T-helper 1 cell treated with Interleukin-12 subunit alpha and Interleukin-12 subunit beta and Interleukin-4 antibody, amounts not matched to agents 30 μg/mL and 1 μg/mL, for 36 hours (primary cell): ENCODE data around the gene DNAH10.
"Not testable (repeated sequence)": the region's sequence is repeated elsewhere in the genome, so short reads cannot be mapped to it uniquely, and the experiment has no call there.

Experiments
- H3K27ac Mint-ChIP-seq: one replicate; pipeline ENCODE4 v1.8.0; 2021; ENCODE audit warnings: mild to moderate bottlenecking, mixed read lengths
- H3K27me3 Mint-ChIP-seq: one replicate; pipeline ENCODE4 v1.8.0; 2021; ENCODE audit warnings: low read depth, mixed read lengths
- H3K36me3 Mint-ChIP-seq: one replicate; pipeline ENCODE4 v1.8.0; 2021; ENCODE audit warnings: low read depth, mixed read lengths
- H3K4me1 Mint-ChIP-seq: one replicate; pipeline ENCODE4 v1.8.0; 2021; ENCODE audit warnings: low read depth, mixed read lengths
- H3K4me3 Mint-ChIP-seq: one replicate; pipeline ENCODE4 v1.8.0; 2021; ENCODE audit warnings: mild to moderate bottlenecking, moderate library complexity, mixed read lengths
- H3K9me3 Mint-ChIP-seq: one replicate; pipeline ENCODE4 v1.8.0; 2021; ENCODE audit warnings: mixed read lengths

Gene DNAH10

GRCh38 chr12:123900871-123901376 lies 138.8 kb downstream of the DNAH10 start:
- Mint-ChIP-seq H3K27ac (peak overlapping the region; percentile 42), H3K9me3 (no peaks in the 10 kb centered on the region), H3K27me3 (peaks cover 3% of the 10 kb centered on the region), H3K4me1 (peaks cover 10% of the 10 kb centered on the region), H3K4me3 (no peak overlapping the region), H3K36me3 (no peaks in the 10 kb centered on the region)

GRCh38 chr12:123902821-123903220 lies 140.7 kb downstream of the DNAH10 start:
- peaks cover 3% of the 10 kb centered on the region for H3K27me3 Mint-ChIP-seq

GRCh38 chr12:123903301-123904065 lies 141.4 kb downstream of the DNAH10 start:
- Mint-ChIP-seq H3K27ac (no peak overlapping the region), H3K36me3 (no peaks in the 10 kb centered on the region), H3K4me1 (peaks cover 10% of the 10 kb centered on the region), H3K9me3 (no peaks in the 10 kb centered on the region), H3K4me3 (no peak overlapping the region), H3K27me3 (peaks cover 3% of the 10 kb centered on the region)

More at GRCh38 chr12:123902821-123903220, 140.7 kb downstream of the DNAH10 start:
- H3K4me3 Mint-ChIP-seq: no peak overlapping the region
- H3K4me1 Mint-ChIP-seq: peaks cover 10% of the 10 kb centered on the region
- no peaks in the 10 kb centered on the region for H3K36me3 Mint-ChIP-seq
- no peaks in the 10 kb centered on the region for H3K9me3 Mint-ChIP-seq
- no peak overlapping the region for H3K27ac Mint-ChIP-seq

- no peak overlapping the region for H3K27ac Mint-ChIP-seq
Measured at GRCh38 chr12:123905319-123905925, 143.3 kb downstream of the DNAH10 start.

GRCh38 chr12:123906711-123907420 lies 144.8 kb downstream of the DNAH10 start:
- Mint-ChIP-seq H3K27ac (no peak overlapping the region), H3K36me3 (no peaks in the 10 kb centered on the region), H3K4me3 (no peak overlapping the region), H3K9me3 (no peaks in the 10 kb centered on the region), H3K27me3 (no peaks in the 10 kb centered on the region), H3K4me1 (peaks cover 5% of the 10 kb centered on the region)

More at GRCh38 chr12:123905319-123905925, 143.3 kb downstream of the DNAH10 start:
- no peak overlapping the region for H3K4me3 Mint-ChIP-seq
- peaks cover 3% of the 10 kb centered on the region for H3K27me3 Mint-ChIP-seq
- no peaks in the 10 kb centered on the region for H3K36me3 Mint-ChIP-seq
- H3K9me3 Mint-ChIP-seq: no peaks in the 10 kb centered on the region
- H3K4me1 Mint-ChIP-seq: peaks cover 10% of the 10 kb centered on the region

GRCh38 chr12:123907726-123908476 lies 145.8 kb downstream of the DNAH10 start:
- H3K27ac Mint-ChIP-seq: no peak overlapping the region
- no peak overlapping the region for H3K4me3 Mint-ChIP-seq
- H3K36me3 Mint-ChIP-seq: no peaks in the 10 kb centered on the region
- no peaks in the 10 kb centered on the region for H3K27me3 Mint-ChIP-seq
- peaks cover 5% of the 10 kb centered on the region for H3K4me1 Mint-ChIP-seq
- no peaks in the 10 kb centered on the region for H3K9me3 Mint-ChIP-seq

GRCh38 chr12:123908884-123909725 lies 147.0 kb downstream of the DNAH10 start:
- no peak overlapping the region for H3K27ac Mint-ChIP-seq
- H3K27me3 Mint-ChIP-seq: no peaks in the 10 kb centered on the region
- H3K9me3 Mint-ChIP-seq: no peaks in the 10 kb centered on the region
- H3K4me1 Mint-ChIP-seq: peaks cover 5% of the 10 kb centered on the region
- H3K36me3 Mint-ChIP-seq: no peaks in the 10 kb centered on the region
- no peak overlapping the region for H3K4me3 Mint-ChIP-seq

GRCh38 chr12:123910057-123910456 lies 148.0 kb downstream of the DNAH10 start:
- no peak overlapping the region for H3K4me3 Mint-ChIP-seq
- peaks cover 5% of the 10 kb centered on the region for H3K4me1 Mint-ChIP-seq
- no peaks in the 10 kb centered on the region for H3K36me3 Mint-ChIP-seq
- no peak overlapping the region for H3K27ac Mint-ChIP-seq
- H3K27me3 Mint-ChIP-seq: no peaks in the 10 kb centered on the region
- no peaks in the 10 kb centered on the region for H3K9me3 Mint-ChIP-seq

GRCh38 chr12:123910761-123911193 lies 148.7 kb downstream of the DNAH10 start:
- H3K27me3 Mint-ChIP-seq: no peaks in the 10 kb centered on the region
- H3K9me3 Mint-ChIP-seq: no peaks in the 10 kb centered on the region
- no peak overlapping the region for H3K27ac Mint-ChIP-seq
- no peaks in the 10 kb centered on the region for H3K36me3 Mint-ChIP-seq
- H3K4me1 Mint-ChIP-seq: no peaks in the 10 kb centered on the region
- H3K4me3 Mint-ChIP-seq: no peak overlapping the region

GRCh38 chr12:123911672-123912409 lies 149.7 kb downstream of the DNAH10 start:
- H3K36me3 Mint-ChIP-seq, H3K9me3 Mint-ChIP-seq, H3K4me3 Mint-ChIP-seq, H3K27me3 Mint-ChIP-seq, H3K4me1 Mint-ChIP-seq, H3K27ac Mint-ChIP-seq: not testable (repeated sequence)

- no peaks in the 10 kb centered on the region for H3K36me3 Mint-ChIP-seq
- peaks cover 2% of the 10 kb centered on the region for H3K4me1 Mint-ChIP-seq
- no peak overlapping the region for H3K27ac Mint-ChIP-seq
- no peaks in the 10 kb centered on the region for H3K9me3 Mint-ChIP-seq
- H3K4me3 Mint-ChIP-seq: no peak overlapping the region
- peaks cover 3% of the 10 kb centered on the region for H3K27me3 Mint-ChIP-seq
Measured at GRCh38 chr12:123912415-123913380, 150.6 kb downstream of the DNAH10 start.

GRCh38 chr12:123914726-123915333 lies 152.7 kb downstream of the DNAH10 start:
- peaks cover 3% of the 10 kb centered on the region for H3K27me3 Mint-ChIP-seq
- H3K27ac Mint-ChIP-seq: no peak overlapping the region
- H3K4me1 Mint-ChIP-seq: peaks cover 2% of the 10 kb centered on the region
- no peaks in the 10 kb centered on the region for H3K36me3 Mint-ChIP-seq
- H3K4me3 Mint-ChIP-seq: no peak overlapping the region
- no peaks in the 10 kb centered on the region for H3K9me3 Mint-ChIP-seq
